ENCODE measurements around the gene PDE7B.

The PDE7B gene

GRCh38 chr6:135995545-135995898 lies 144.0 kb downstream of the PDE7B start:
- Histone ChIP-seq H3K9me3 (ENCODE audit: low read length) (no peaks in the 10 kb centered on the region), H3K9ac (ENCODE audit: low read length) (no peak overlapping the region), H3K4me1 (ENCODE audit: insufficient read depth, low read length, severe bottlenecking) (no peaks in the 10 kb centered on the region), H3K9me2 (ENCODE audit: low read depth, low read length) (no peaks in the 10 kb centered on the region), H3K79me2 (ENCODE audit: insufficient read depth, low read length) (no peaks in the 10 kb centered on the region), H4K20me1 (ENCODE audit: insufficient read depth, low read length) (no peaks in the 10 kb centered on the region), H3K27me3 (ENCODE audit: insufficient read depth, low read length) (no peaks in the 10 kb centered on the region), H3K4me2 (ENCODE audit: low read length) (no peak overlapping the region), H3F3A (ENCODE audit: insufficient read depth, low read length) (no peaks in the 10 kb centered on the region), H2AFZ (ENCODE audit: low read length) (no peak overlapping the region), H3K36me3 (ENCODE audit: insufficient read depth, low read length) (no peaks in the 10 kb centered on the region), H3K4me3 (ENCODE audit: low read depth, low read length, poor library complexity, severe bottlenecking) (no peak overlapping the region), H3K27ac (ENCODE audit: low read depth, low read length, poor library complexity, severe bottlenecking) (no peak overlapping the region)
- TF ChIP-seq, protein P1, sequence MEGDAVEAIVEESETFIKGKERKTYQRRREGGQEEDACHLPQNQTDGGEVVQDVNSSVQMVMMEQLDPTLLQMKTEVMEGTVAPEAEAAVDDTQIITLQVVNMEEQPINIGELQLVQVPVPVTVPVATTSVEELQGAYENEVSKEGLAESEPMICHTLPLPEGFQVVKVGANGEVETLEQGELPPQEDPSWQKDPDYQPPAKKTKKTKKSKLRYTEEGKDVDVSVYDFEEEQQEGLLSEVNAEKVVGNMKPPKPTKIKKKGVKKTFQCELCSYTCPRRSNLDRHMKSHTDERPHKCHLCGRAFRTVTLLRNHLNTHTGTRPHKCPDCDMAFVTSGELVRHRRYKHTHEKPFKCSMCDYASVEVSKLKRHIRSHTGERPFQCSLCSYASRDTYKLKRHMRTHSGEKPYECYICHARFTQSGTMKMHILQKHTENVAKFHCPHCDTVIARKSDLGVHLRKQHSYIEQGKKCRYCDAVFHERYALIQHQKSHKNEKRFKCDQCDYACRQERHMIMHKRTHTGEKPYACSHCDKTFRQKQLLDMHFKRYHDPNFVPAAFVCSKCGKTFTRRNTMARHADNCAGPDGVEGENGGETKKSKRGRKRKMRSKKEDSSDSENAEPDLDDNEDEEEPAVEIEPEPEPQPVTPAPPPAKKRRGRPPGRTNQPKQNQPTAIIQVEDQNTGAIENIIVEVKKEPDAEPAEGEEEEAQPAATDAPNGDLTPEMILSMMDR (IDR thresholded peaks at IDR 0.05; ENCODE audit: low read length): no peak
- no peak for TF ChIP-seq EZH2 (IDR thresholded peaks at IDR 0.05; ENCODE audit: borderline replicate concordance, low read length)

GRCh38 chr6:135996668-135997067 lies 145.2 kb downstream of the PDE7B start:
- H3K79me2 ChIP-seq (ENCODE audit: insufficient read depth, low read length): no peaks in the 10 kb centered on the region
- H3K9me3 ChIP-seq (ENCODE audit: low read length): no peaks in the 10 kb centered on the region
- H3K9ac ChIP-seq (ENCODE audit: low read length): no peak overlapping the region
- H4K20me1 ChIP-seq (ENCODE audit: insufficient read depth, low read length): no peaks in the 10 kb centered on the region
- H3K27me3 ChIP-seq (ENCODE audit: insufficient read depth, low read length): no peaks in the 10 kb centered on the region
- H3F3A ChIP-seq (ENCODE audit: insufficient read depth, low read length): no peaks in the 10 kb centered on the region
- H3K4me1 ChIP-seq (ENCODE audit: insufficient read depth, low read length, severe bottlenecking): no peaks in the 10 kb centered on the region
- H3K36me3 ChIP-seq (ENCODE audit: insufficient read depth, low read length): no peaks in the 10 kb centered on the region
- H3K9me2 ChIP-seq (ENCODE audit: low read depth, low read length): no peaks in the 10 kb centered on the region
- no peak overlapping the region for H3K4me3 ChIP-seq (ENCODE audit: low read depth, low read length, poor library complexity, severe bottlenecking)
- no peak overlapping the region for H2AFZ ChIP-seq (ENCODE audit: low read length)
- H3K4me2 ChIP-seq (ENCODE audit: low read length): no peak overlapping the region
- TF ChIP-seq EZH2 (IDR thresholded peaks at IDR 0.05; ENCODE audit: borderline replicate concordance, low read length): no peak
- TF ChIP-seq, protein P1 (IDR thresholded peaks at IDR 0.05; ENCODE audit: low read length): no peak
- H3K27ac ChIP-seq (ENCODE audit: low read depth, low read length, poor library complexity, severe bottlenecking): no peak overlapping the region

DNA sequence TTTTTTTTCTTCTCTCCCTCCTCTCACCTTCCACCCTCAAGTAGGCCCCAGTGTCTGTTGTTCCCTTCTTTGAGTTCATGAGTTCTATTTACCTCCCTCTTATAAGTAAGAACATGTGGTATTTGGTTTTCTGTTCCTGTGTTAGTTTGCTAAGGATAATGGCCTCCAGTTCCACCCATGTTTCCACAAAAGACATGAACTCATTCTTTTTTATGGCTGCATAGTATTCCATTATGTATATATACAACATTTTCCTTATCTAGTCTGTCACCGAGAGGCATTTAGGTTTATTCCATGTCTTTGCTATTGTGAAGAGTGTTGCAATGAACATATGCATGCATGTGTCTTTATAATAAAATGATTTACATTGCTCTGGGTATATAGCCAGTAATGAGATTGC lies 147.9 kb downstream of the PDE7B start:
- Histone ChIP-seq H3K36me3 (ENCODE audit: insufficient read depth, low read length) (no peaks in the 10 kb centered on the region), H3K9me3 (ENCODE audit: low read length) (no peaks in the 10 kb centered on the region), H3K4me1 (ENCODE audit: insufficient read depth, low read length, severe bottlenecking) (no peaks in the 10 kb centered on the region), H3F3A (ENCODE audit: insufficient read depth, low read length) (no peaks in the 10 kb centered on the region), H3K27ac (ENCODE audit: low read depth, low read length, poor library complexity, severe bottlenecking) (no peak overlapping the region), H3K9me2 (ENCODE audit: low read depth, low read length) (no peaks in the 10 kb centered on the region), H4K20me1 (ENCODE audit: insufficient read depth, low read length) (no peaks in the 10 kb centered on the region), H3K4me3 (ENCODE audit: low read depth, low read length, poor library complexity, severe bottlenecking) (no peak overlapping the region), H2AFZ (ENCODE audit: low read length) (no peak overlapping the region), H3K27me3 (ENCODE audit: insufficient read depth, low read length) (no peaks in the 10 kb centered on the region), H3K4me2 (ENCODE audit: low read length) (no peak overlapping the region), H3K9ac (ENCODE audit: low read length) (no peak overlapping the region), H3K79me2 (ENCODE audit: insufficient read depth, low read length) (no peaks in the 10 kb centered on the region)
- TF ChIP-seq, protein P1 (IDR thresholded peaks at IDR 0.05; ENCODE audit: low read length): no peak
- TF ChIP-seq EZH2 (IDR thresholded peaks at IDR 0.05; ENCODE audit: borderline replicate concordance, low read length): no peak

All from OCI-LY1 (cell line).